ENCODE results near the gene EFNA5. TPM values are rescaled to one million over a fixed set of nuclear protein-coding genes. Genes with fewer than 3 reads are reported as not detected.

Gene EFNA5
- total RNA-seq, 1 donor from 2014 or later: 57.5 TPM

GRCh38 chr5:107383414-107383813, 287.3 kb downstream of the EFNA5 start:
- Mint-ChIP-seq H3K4me1 (peaks cover 24% of the 10 kb centered on the region), H3K27ac (no peak overlapping the region), H3K9me3 (no peaks in the 10 kb centered on the region), H3K36me3 (peaks cover 9% of the 10 kb centered on the region), H3K27me3 (ENCODE audit: low read depth) (no peaks in the 10 kb centered on the region), H3K4me3 (no peak overlapping the region)
- no peak for TF ChIP-seq CTCF (IDR thresholded peaks at IDR 0.05; ENCODE audit: unreplicated experiment)
- no peak for DNase-seq (ENCODE audit: low spot score in 2 of 2, unreplicated experiment in 2 of 2)

DNA sequence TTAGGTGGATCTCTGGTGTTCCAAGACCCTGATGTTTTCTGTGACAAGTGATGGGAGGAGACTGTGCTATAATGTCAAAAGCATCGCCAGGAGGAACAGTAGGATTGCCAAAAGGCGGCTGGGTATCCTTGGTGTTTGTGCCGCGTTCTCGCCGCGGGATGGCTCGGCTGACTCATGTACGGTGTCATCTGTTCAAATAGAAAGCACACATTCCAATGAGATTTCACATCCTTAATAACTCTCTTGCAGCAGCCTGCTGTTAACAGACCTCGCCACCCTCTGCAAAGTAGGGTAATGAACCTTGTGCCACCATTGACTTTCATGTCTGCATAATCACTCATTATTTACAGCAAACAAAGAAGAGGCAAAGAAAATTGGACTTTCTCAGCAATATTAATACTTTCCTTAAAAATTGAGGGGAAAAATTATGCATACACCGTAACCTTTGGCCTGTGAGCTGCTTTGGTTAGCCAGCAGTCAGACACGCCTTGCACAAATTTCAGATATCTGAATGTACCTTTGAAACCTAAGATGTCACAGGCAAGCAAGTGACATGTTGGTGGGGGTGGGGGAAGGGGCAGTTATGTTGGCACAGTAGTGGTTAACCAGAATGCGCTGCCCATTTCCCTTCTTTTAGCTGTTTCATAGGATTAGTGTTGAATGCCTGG, 289.4 kb downstream of the EFNA5 start:
- no peak for DNase-seq (ENCODE audit: low spot score in 2 of 2, unreplicated experiment in 2 of 2)
- Mint-ChIP-seq H3K9me3 (no peaks in the 10 kb centered on the region), H3K36me3 (peaks cover 14% of the 10 kb centered on the region), H3K27ac (no peak overlapping the region), H3K4me1 (peaks cover 7% of the 10 kb centered on the region), H3K4me3 (no peak overlapping the region), H3K27me3 (ENCODE audit: low read depth) (no peaks in the 10 kb centered on the region)
- TF ChIP-seq CTCF (IDR thresholded peaks at IDR 0.05; ENCODE audit: unreplicated experiment): no peak

DNA sequence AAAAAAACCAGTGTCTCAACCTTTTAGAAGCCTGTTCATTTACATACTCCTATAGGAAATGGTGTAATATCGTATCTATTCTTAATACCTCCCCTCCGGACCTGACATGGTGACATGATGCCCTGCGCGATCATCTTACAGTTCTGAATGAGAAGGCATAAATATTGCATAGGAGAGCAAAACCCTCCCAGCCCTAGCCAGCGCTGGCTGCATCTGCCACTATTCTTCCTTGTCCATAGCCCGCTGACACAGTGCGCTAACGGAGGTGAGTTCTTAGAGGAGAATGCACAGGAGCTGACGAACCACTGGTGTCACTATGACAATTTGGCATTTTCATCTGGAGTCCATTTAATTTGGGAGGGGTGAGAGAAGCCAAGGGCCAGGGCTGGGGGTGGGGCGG, 290.1 kb downstream of the EFNA5 start:
- Mint-ChIP-seq H3K27ac (no peak overlapping the region), H3K4me3 (no peak overlapping the region), H3K4me1 (peaks cover 4% of the 10 kb centered on the region), H3K27me3 (ENCODE audit: low read depth) (no peaks in the 10 kb centered on the region), H3K9me3 (no peaks in the 10 kb centered on the region), H3K36me3 (peaks cover 10% of the 10 kb centered on the region)
- DNase-seq (ENCODE audit: low spot score in 2 of 2, unreplicated experiment in 2 of 2): no peak
- no peak for TF ChIP-seq CTCF (IDR thresholded peaks at IDR 0.05; ENCODE audit: unreplicated experiment)

- H3K4me3 Mint-ChIP-seq: no peak overlapping the region
- TF ChIP-seq CTCF (IDR thresholded peaks at IDR 0.05; ENCODE audit: unreplicated experiment): no peak
- peaks cover 4% of the 10 kb centered on the region for H3K4me1 Mint-ChIP-seq
- no peak overlapping the region for H3K27ac Mint-ChIP-seq
- no peaks in the 10 kb centered on the region for H3K27me3 Mint-ChIP-seq (ENCODE audit: low read depth)
- H3K36me3 Mint-ChIP-seq: peaks cover 6% of the 10 kb centered on the region
- no peaks in the 10 kb centered on the region for H3K9me3 Mint-ChIP-seq
- no peak for DNase-seq (ENCODE audit: low spot score in 2 of 2, unreplicated experiment in 2 of 2)
Observed at GRCh38 chr5:107378218-107378899, 292.4 kb downstream of the EFNA5 start.

- Mint-ChIP-seq H3K36me3 (peaks cover 4% of the 10 kb centered on the region), H3K27me3 (ENCODE audit: low read depth) (no peaks in the 10 kb centered on the region), H3K27ac (no peak overlapping the region), H3K4me3 (no peak overlapping the region), H3K4me1 (peaks cover 9% of the 10 kb centered on the region), H3K9me3 (no peaks in the 10 kb centered on the region)
- TF ChIP-seq CTCF (IDR thresholded peaks at IDR 0.05; ENCODE audit: unreplicated experiment): no peak
- no peak for DNase-seq (ENCODE audit: low spot score in 2 of 2, unreplicated experiment in 2 of 2)
Observed at GRCh38 chr5:107377277-107377609, 293.5 kb downstream of the EFNA5 start.

Data from mesothelial cell of epicardium (in vitro differentiated cells).